GM12872 (cell line): ENCODE data around the gene TSHZ3.

Source experiments
- CTCF ChIP-seq: IDR thresholded peaks from 3 replicates; pipeline ENCODE4 v1.5.1; 2011; ENCODE audit warnings: low read depth, mild to moderate bottlenecking, low read length, moderate library complexity; ENCODE audit not compliant: insufficient read depth

Gene TSHZ3

GRCh38 chr19:31349160-31349881, at the start of gene TSHZ3:
Gene TSHZ3 (minus strand): TSS chr19:31349436. CDS start chr19:31349219, 217 bp downstream.
- no peak for TF ChIP-seq CTCF

GRCh38 chr19:31397308-31397707, 48.1 kb upstream of the TSHZ3 start:
- no peak for TF ChIP-seq CTCF

- TF ChIP-seq CTCF, result no peak
Measured at GRCh38 chr19:31392464-31392863, 43.2 kb upstream of the TSHZ3 start.

GRCh38 chr19:31391518-31391917, 42.3 kb upstream of the TSHZ3 start:
- TF ChIP-seq CTCF, result no peak

- TF ChIP-seq CTCF, result no peak
Measured at GRCh38 chr19:31390711-31391110, 41.5 kb upstream of the TSHZ3 start.

- TF ChIP-seq CTCF, result no peak
Measured at GRCh38 chr19:31389874-31390273, 40.6 kb upstream of the TSHZ3 start.

- TF ChIP-seq CTCF, result no peak
Measured at GRCh38 chr19:31387717-31388301, 38.6 kb upstream of the TSHZ3 start.
